NB4 (cell line): ENCODE results near the gene SRSF3.

Experiments used
- CTCF ChIP-seq: IDR thresholded peaks from one replicate; pipeline ENCODE4 v1.5.1; 2012; ENCODE audit warnings: low read depth, low read length
- MAX ChIP-seq: IDR thresholded peaks from 2 replicates; pipeline ENCODE4 v1.6.1; 2011; ENCODE audit warnings: low read depth, low read length
- MYC ChIP-seq: IDR thresholded peaks from 2 replicates; pipeline ENCODE4 v1.6.1; 2011; ENCODE audit warnings: low read depth, low read length
- POLR2A ChIP-seq: IDR thresholded peaks from 2 replicates; pipeline ENCODE4 v1.6.1; 2011; ENCODE audit warnings: mild to moderate bottlenecking; ENCODE audit not compliant: insufficient read length; ENCODE audit errors: extremely low read depth

GRCh38 chr6:36622901-36623546, 28.9 kb downstream of the SRSF3 start:
- TF ChIP-seq CTCF = no peak
- TF ChIP-seq MAX = no peak
- TF ChIP-seq POLR2A = no peak
- no peak for TF ChIP-seq MYC
